ENCODE results near the gene MOCS3.
"Not testable (repeated sequence)": the region's sequence is repeated elsewhere in the genome, so short reads cannot be mapped to it uniquely, and the experiment has no call there.

The MOCS3 gene

DNA sequence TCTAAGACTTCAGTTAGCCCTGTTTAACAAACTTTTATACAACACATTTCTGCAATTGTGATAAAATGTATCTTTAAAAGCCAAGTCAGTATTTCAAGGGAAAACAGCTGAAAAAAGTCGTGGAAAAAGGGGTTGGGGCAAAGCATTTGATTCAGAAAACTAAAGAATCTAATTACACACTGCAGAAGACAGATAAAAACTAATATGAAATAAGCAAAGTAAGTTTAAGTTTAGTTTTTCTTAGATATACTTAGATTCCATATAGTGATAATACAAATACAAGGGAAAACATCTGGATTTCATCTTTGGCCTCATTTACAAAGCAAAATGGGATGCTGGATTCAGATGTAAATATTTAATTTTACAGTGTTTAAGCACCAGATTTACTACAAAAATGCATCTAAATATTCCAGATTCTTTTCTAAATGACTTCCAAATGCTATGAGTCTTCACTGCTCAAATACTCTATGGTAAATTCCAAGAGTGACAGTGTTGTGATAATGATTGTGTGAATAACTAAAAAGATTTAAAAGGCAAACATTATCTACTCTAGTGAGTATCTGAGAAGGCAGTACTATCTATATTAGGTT lies 25.8 kb upstream of the MOCS3 start:
- DNase-seq: no peak

- no peak for DNase-seq
These were observed 25.0 kb upstream of the MOCS3 start for GRCh38 chr20:50933589-50933988.

DNA sequence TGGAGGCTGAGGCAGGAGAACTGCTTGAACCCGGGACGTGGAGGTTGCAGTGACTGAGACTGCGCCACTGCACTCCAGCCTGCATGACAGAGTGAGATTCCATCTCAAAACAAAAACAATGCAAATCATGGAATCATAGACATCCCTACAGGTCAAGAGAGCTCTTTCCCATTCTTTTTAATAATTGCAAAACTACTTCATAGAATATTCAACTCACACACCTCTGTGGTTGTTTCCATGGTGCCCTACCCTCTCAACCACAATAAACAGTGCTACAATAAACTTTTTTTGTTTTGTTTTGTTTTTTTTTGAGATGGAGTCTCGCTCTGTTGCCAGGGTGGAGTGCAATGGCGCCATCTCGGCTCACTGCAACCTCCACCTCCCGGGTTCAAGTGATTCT lies 15.5 kb upstream of the MOCS3 start:
- DNase-seq: no peak

GRCh38 chr20:50948132-50948785 lies 10.4 kb upstream of the MOCS3 start:
- no peak for DNase-seq

DNA sequence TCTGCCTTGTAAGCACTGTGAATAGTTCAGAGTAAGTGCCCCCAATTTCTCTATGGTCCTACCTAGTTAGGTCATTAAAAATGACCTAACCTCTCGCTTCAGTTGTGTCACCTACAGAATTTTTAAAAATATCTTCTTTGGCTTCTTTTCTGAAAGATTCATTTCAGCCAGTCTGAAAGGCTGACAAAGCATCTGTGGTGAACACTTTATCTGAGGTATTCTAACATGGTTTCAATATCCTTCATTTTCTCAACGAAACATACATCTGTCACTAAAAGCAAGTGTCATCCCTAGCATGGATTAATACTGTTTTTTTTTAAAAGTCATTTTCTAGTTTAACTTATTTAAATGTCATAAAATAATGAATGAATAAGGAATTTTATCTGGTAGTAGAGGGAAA lies 5.4 kb upstream of the MOCS3 start:
- DNase-seq: no peak

GRCh38 chr20:50953821-50954220 lies 4.8 kb upstream of the MOCS3 start:
- DNase-seq: no peak

GRCh38 chr20:50957276-50957675 lies 1.3 kb upstream of the MOCS3 start:
- DNase-seq: no peak

DNA sequence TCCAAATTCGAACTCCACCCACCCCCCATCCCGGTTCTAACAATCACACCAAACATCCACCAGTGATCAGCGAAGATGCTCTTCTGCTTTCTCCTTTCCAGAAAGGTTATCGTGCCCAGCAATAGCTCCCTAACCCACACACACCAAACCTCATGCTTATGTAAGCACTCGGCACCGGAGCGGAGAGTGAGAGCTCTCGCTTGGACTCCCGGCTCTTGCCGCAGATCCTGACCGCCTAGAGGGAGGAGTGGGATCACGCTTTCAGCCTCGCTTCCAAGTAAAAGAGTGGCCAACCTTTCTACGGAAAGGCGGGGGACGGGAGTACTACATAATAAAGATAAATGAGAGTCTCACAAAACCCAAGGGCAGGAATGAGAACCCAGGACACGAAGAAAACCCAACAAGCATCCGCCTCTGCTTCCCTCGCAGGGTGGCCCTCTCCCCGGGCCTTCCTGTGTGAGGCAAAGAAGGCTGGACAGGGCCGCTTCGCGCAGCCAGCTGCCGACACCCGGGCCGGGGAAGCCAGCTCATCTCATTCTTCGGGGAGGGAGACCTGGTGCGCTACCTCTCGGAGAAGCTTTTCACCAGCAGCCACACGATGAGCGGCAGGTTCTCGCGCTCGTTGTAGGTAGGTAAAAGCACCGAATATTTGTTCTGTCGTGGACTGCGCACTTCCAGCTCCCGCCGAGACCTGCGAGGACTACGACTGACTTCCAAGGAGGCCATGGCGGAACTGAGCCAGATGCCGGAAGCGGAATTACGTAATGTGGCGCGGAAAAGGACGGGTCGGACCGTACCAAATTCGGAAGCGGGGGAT lies 612 bp upstream of the MOCS3 start, which contains the start of gene DPM1:
Gene DPM1, minus strand, starts transcription at position 735 of the 817 bp plus-strand sequence. Its CDS starts 9 bp downstream, at position 726.
- peak; percentile 34 for DNase-seq

- no peak for DNase-seq
These were observed 1.0 kb downstream of the MOCS3 start for GRCh38 chr20:50959543-50960126.

- no peak for DNase-seq
These were observed 9.0 kb downstream of the MOCS3 start for GRCh38 chr20:50967586-50967985.

- no peak for DNase-seq
These were observed 9.7 kb downstream of the MOCS3 start for GRCh38 chr20:50968289-50968688.

GRCh38 chr20:50969435-50969834 lies 10.8 kb downstream of the MOCS3 start:
- no peak for DNase-seq

DNA sequence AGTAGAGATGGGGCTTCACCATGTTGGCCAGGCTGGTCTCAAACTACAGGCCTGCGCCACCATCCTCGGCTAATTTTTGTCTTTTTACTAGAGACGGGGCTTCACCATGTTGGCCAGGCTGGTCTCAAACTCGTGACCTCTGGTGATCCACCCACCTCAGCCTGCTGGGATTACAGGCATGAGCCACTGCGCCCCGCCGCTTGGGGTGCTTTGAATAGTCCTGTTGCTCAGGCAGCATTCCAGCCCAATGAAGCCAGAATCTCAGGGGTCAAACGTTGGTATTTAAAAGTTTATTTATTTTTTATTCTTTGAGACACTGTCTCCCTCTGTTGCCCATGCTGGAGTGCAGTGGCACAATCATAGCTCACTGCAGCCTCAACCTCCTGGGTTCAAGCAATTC lies 11.3 kb downstream of the MOCS3 start:
- no peak for DNase-seq

DNA sequence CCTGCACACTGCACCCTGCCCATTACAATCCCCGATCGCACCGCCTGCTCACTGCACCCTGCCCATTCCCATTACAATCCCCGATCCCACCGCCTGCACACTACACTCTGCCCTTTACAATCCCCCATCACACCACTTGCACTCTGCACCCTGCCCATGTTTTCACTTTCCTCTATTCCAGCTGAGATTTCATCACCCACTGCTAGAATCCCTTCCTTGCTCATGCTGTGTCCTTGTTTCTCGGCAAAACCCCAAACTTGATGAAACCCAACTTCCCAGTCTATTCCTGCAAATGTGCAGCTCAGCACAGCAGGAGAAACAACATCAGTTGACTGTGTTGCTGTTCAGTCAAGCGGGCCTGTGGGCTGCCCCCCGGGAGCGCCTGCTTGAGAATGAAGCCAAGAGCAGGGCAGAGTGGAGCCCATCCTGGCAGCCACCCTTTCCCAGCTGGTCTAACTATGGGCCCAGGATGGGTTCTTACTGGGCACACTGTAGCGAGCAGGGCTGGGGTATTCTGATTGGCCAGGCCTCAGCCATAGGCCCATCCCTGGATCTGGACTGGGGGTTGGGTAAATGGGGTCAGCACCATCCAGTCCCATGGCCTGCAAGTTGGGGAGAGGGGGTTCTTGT lies 17.2 kb downstream of the MOCS3 start:
- DNase-seq: no peak

DNA sequence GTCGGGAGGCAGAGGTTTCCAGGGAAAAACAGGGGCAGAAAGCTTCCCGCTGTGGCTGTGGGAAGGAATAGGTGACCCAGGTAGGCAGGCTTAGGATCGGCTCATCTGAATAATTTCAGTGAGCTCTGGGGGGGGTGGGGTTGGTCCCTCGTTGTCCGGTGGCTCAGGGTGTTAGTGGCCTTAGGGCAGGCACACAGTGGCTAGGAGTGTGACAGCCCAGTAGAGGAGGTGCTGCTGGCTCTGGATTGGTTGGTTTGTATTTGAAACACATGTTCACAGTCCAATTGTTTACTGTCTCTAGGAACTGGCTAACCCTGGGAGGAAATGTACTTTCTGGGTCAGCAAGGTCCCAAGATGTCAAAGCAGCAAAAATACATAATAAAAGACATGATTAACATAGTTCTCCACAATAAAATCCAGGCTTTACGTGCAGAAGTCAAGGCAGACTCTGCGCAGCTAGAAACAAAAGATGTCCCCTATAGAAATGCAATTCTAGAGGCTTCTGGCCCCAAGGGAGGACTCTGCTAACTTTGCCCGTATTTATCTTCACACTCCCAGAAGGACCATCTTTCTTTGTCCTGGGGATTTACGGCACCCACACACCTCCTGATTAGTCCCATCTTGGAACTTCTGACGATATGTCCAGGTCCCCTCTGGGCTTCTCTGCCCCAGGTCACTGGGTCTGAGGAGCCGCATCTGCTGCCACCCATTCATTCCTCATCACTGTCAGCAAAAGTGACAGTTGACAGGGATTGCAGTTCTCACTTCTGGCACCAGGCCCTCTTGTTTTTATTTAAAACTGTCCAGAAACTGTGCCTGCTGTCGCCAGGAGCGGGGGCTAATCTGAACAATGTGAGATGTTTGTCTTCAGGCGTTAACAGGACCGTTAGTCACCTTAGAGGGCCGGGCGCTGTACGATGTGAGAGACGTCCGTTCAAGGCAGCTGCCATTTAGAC lies 18.7 kb downstream of the MOCS3 start:
- no peak for DNase-seq

- not testable (repeated sequence) for DNase-seq
These were observed 19.9 kb downstream of the MOCS3 start for GRCh38 chr20:50978533-50978932.

DNA sequence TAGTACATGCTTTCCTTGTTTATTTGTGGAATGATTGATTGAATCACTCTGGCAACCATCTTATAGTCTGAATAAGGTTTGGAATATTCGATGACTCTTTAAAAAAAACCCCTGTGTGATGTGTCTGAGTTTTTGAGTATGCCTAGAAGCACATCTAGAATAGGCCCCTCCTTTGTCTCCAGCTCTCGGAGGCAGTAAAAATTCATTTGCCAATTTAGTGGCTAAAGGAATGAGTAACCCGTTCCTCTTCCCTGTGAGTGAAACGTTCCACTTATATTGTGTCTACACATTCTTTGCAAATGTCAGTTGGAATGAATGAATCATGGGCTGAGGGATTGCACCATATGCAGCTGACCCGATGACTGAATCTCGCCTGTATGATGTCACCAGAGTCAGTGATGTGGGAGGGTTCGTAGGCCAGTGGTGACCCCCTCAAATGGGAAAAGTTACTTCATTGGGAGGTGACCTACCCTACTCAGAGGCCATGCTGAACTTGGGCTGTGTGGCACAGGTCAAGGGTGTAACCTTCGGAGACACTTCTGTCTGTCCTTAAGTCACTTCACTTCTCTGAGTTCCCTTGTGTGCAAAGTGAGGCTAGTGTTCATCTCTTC lies 21.6 kb downstream of the MOCS3 start:
- DNase-seq: no peak

DNA sequence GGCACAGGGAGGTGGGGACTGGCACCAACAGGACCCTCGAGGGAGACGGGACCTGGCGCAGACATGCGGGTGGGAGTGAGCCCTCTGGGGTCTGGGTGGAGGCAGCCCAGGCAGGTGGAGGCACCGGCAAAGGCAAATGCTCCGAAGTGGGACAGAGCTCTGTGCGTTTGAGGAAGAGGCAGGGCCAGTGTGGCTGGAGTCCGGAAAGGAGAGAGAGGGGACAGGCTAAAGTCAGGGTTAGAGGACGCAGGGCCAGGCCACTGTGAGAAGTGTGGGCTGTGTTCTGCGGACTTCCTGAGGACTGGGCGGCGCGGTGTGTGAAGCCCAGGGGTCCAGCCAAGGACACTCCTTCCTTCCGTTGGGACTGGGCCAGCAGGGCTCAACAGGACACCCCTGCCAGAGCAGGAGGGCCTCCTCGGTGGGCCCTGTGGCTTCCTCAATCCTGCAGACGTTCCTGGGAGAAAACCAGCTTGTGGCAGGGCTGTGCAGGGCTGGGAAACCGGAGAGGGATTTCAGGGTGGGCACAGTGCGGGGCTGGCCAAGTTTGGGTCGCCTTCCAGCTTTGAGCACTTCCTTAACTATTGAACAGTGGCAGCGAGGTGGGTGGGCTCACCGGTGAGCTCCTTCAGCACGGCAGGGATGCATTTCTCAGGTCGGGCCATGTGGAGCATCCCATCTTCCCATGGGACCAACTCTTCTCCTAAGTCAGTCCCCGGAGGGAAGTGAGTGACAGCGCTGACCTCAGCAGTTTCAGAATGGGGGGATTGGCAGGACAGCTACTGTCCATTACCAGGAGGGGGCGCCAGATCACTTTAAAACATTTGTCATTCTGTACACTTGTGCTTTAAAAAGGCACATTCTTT lies 22.5 kb downstream of the MOCS3 start:
- DNase-seq: peak; percentile 61

- no peak for DNase-seq
These were observed 23.1 kb downstream of the MOCS3 start for GRCh38 chr20:50981714-50982048.

- DNase-seq: no peak
These were observed 23.7 kb downstream of the MOCS3 start for GRCh38 chr20:50982363-50982762.

- no peak for DNase-seq
These were observed 24.7 kb downstream of the MOCS3 start for GRCh38 chr20:50983321-50983720.

Data from CD4-positive, alpha-beta T cell treated with Interleukin-17A for 1 hour (primary cell).